Hematopoietic multipotent progenitor cell (in vitro differentiated cells): ENCODE data around the gene NCOA7. TPM values are rescaled to one million over a fixed set of nuclear protein-coding genes. Genes with fewer than 3 reads are reported as not detected.
"Not testable (repeated sequence)": the region's sequence is repeated elsewhere in the genome, so short reads cannot be mapped to it uniquely, and the experiment has no call there.

Experiments
- DNase-seq, 3 donors: peaks; one replicate each; pipeline ENCODE4 v3.0.0-alpha.2; 2011 to 2015; ENCODE audit warnings: low read depth in 2 of 3, low spot score in 2 of 3
- total RNA-seq: library from RNA; depleted of rRNA; stranded (reverse); fragments of >200 nt; gene quantifications from one replicate; pipeline ENCODE4 v1.2.3, GENCODE V29; 2012

The NCOA7 gene
- total RNA-seq, 1 donor: 105 TPM

DNA sequence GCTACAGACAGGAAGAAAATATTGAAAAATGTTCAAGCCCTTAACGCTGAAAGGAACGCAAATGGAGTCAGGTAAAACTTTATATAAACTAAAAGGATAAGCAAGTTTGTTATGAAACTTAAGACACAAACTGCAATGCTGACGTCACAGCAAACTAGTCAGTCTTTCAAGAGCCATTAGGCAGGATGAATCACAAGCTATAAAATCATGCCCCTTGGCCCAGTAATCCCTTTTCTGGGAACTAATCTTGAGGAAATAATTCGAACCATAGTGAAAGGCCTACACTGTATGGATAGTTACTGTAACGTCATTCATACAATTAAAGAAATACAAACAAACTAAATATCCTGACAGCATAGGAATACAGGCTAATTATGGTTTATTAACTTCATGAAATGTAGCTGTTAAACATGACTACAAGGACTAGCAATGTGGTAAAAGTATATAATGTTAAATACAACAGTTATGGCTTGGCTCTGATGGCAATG is 123.1 kb downstream of the NCOA7 start:
- DNase-seq: no peak

DNA sequence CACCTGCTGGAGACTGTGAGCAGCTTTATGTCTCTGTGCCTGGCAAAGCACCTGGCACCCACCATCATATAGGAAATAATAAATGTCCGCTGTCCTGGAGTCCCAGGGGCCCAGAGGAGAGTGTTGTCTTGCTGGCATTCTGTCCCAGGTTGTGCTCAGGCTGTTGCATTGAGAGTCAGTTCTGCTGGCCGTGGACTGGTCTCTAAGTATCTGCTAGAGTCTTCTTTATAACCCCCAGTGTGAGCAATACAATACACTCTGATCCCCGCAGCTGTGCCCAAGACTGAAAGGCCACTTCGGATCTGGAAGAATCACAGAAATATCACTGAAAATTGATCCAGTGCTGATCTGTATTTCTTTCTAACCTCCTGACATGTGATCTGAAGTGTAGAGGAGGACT is 127.5 kb downstream of the NCOA7 start:
- no peak for DNase-seq

DNA sequence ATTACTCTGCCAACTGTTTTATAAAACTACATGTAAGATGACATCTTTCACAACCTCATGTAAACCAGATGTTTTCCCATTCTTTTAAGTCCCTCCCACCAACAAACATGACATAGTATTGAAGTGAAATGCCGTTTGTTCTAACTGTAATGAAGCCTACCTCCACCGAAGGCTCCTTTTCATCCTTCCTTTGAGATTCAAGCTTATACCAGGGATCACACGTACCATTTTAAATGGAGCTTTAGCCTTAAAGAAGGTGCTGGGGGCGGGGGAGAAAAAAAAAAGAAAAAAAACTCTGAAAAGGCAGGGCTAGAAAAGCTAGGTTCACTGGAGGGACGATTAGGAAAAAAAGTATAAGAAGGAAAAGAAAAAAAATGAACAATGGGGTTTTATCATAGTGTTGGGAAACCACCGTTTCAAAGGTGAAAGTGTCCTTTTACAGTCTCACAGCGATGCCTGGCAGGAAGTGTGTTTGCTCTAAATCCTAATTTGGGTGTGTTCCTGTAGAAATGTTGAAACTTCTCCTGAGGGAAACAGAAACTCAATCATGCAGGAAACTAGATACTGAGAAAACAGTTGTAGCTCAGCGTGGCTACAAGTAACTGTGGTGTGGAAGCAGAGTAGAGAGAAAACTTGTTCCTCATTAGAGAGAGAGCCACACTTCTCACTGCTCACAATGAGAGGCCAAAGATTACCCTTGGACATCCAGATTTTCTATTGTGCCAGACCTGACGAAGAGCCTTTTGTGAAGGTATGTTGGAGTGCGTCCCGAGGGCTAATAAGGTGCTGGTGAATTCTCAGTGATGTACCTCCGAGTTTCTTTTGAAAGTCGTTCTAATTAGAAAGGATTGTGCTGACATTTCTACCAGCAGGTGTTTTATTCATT is 128.2 kb downstream of the NCOA7 start:
- peak; percentile 19 to 95 (median 85) for DNase-seq

DNA sequence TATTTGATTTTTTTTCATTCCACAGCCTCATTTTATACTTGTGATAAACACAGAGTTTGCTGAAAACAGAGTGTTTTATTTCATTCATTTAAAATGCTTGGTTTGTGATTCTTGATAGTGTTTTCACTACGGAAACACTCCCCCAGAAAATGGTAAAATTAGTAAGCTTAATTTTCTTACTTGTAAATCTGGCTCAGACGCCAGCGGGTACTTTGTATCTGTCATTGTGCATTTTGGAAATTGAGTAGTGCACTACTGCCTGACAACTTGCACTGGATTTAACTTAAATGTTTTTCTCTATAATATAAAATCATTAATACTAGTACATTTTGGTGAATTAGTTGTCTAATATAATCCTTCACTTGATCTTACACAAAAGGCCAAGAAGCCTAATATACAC is 128.9 kb downstream of the NCOA7 start:
- no peak for DNase-seq

DNA sequence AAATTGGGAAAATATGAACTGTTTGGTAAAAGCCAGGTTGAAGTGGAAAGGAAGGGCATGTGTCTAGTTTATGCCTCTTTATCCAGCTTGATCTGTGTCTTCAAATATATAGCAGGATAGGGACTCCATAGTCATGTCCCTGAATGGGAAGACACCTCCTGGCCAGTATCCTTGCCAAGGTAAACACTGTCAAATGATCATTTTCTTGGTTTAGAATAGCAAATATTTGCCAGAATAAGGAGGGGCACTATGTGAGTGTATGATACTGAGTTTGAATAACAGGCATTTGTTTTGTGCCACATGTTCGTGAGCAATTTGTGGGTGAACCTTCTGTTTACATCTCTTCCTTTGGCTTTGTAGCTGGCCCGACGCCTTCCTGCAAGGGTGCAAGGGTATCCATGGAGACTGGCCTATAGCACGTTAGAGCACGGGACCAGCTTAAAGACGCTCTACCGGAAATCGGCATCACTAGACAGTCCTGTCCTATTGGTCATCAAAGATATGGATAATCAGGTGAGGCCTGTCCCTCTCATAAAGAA is 131.6 kb downstream of the NCOA7 start:
- no peak for DNase-seq

DNA sequence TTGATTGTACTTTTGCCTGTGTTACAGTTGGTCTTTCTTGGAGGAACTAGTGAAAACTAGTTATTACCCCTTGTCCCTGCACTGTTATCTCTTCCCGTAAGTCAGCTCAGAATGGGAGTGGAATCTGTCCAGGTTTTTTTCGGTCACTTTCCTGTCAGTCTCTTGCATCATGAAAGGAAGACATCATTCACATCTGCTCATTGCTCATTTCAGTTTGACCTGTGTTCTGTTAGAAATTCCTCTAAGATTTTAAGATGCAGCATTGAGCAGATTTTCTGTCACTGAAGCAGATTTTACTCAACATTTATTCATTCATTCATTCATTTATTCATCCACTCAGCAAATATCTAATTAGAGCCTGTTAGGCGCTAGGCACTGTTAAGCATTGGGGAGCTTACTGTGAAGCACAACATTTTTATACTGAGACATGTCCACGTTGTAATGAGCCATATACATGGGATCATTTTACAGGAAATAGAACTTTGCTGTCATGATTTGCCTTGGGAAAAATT is 132.7 kb downstream of the NCOA7 start:
- DNase-seq: no peak

DNA sequence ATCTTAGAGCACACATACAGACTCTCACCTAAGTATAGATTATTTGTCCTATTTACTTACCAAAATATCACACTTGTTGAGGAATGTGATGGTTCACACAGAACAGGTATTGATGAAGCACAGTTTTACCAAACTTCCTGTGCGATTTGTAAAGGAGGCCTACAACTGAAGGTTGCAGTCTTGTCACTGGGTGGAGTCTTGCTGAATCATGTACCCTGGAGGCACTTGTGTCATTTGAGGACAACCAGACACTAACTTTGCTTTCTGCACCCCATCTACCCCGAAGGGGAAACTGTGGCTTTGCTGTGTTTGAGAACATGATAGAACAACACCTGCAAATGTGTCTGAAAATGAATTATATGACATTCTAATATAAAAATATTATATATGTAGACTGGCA is 133.4 kb downstream of the NCOA7 start:
- DNase-seq: peak in 1 of 3 donors; percentile 37

DNA sequence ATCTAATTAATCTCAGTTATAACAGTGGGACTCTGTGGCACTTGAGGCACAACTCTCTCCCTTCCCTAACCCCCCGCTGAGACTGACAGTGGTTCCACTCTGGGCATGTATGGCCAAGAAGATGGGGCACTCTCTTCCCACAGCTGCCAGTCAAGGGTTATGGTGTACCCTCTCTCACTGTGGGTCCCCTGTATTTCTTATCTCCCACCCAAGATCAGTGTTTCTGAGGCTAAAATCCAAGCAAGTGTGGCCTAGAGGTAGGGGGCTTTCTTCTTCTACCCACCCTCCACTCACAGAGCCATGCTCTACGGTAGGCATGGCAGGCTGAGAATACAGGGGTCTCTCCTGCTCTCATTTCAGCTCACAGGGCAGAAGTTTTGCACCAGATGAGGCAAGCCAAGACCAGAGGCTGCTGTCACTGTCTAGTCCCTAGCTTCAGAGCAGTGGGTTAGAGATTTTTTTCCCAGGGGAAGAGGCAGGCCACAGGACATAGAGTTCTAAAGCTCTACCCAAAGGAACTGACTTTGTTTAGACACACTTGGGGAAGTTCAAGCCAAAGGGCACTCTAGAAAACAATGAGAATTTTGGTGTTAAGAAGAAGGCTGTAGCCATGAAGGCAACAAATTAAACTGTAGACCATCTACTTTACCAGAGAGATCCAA is 134.1 kb downstream of the NCOA7 start:
- no peak for DNase-seq

DNA sequence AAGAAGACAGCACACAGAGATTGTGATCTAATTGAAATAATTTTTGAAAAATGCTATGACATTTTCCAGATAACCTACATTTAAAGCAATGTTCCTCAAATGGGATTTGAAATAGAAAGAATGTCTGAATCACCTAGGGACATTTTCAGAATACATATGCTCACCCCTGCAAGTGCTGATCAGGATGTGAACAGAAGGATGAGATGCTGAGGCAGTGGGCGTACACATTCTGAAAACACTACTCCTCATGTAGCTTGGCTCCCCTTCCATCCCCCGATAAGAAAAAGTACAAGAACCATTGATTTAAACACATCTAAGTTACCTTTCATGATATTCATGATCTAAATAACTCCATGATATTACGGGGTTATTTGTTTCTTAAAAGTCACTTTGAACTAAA is 136.0 kb downstream of the NCOA7 start:
- no peak for DNase-seq

DNA sequence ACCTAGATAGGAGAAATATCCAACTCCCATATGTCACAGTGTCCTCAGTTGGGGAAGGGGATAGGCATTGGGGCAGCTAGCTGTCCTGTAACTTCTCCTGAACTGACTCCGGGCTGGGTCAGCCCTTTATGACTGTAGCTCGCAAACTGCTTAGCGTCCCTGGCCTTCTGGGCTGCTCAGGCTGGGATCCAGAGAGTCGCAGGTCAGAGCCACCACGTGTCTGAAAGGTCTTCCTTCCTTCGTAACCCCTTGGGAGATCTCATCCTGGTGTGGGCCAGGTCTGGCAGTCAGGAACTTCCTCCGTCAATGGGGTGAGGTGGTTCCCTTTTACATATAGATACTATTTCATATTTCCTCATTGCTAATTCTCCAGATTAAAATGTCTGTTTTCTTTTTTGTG is 137.0 kb downstream of the NCOA7 start:
- DNase-seq: no peak

DNA sequence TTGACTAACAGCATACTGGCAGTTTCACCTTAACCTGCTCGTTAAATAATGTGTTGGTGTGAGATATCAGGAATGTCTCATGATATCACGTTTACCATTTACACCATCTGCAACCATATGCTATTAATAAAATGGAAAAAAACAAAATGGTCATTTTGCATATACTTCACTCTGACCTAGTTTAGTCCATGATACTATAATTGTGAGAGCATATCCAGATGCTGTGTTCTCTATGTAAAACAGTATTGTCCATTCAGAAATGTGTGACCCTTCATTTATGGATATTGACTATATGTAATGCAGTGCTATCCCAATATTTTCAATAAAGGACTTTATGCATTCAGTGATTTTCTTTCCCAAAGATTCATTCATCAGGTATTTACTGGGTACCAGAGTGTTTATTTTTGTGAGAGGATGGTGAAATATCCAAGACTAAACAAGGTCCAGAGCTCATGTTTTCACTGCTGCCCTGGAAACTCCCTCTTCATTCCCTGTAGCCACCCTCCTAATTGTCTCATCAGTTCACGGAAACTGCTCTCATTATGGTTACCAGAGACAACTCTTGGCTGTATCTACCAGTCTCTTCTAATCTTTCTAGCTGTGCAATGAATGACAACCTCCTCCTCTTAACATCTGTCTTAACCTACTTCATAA is 140.1 kb downstream of the NCOA7 start:
- DNase-seq: no peak

DNA sequence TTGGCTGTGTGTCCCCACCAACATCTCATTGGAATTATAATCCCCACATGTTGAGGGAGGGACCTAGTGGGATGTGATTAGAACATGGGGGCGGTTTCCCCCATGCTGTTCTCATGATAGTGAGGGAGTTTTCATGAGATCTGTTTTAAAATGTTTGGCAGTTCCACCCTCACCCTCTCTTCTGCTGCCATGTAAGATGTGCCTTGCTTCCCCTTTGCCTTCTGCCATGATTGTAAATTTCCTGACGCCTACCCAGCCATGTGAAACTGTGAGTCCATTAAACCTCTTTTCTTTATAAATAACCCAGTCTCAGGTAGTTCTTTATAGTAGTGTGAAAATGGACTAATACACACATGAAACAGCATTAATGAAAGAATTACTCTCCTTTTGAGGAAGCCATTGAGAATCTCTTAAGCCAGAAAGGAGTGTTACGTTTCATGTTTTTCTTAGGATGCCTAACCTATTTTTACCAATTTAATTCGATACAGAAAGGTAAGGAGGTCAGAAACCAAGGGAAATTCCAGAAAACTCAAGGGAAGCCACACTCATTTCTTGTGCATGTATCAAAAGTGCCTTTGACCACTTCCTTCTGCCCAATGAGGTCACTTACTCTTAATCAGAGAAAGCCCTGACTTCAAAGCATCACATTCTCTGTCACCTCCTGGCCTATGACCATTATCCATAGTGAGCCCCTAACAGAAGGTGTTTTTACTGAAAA is 141.1 kb downstream of the NCOA7 start:
- DNase-seq: no peak

DNA sequence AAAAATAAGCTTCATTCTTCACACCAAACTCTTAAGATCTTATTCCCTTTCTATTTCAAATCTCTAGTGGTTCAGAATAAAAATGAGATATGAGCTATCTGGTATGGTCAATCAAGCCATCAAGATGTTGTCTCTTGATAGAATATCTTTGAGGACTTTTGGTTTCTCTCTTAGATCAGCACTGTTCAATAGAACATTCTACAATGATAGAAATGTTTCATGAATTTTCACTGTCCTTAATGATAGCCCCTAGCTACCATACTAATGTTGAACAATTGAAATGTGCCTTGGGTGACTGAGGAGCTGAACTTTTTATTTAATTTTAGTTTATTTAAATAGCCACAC is 141.7 kb downstream of the NCOA7 start:
- DNase-seq: no peak

DNA sequence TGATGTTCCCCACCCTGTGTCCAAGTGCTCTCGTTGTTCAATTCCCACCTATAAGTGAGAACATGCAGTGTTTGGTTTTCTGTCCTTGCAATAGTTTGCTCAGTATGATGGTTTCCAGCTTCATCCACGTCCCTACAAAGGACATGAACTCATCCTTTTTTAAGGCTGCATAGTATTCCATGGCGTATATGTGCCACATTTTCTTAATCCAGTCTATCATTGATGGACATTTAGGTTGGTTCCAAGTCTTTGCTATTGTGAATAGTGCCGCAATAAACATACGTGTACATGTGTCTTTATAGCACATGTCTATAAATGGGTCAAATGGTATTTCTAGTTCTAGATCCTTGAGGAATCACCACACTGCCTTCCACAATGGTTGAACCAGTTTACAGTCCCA is 144.8 kb downstream of the NCOA7 start:
- not testable (repeated sequence) for DNase-seq

DNA sequence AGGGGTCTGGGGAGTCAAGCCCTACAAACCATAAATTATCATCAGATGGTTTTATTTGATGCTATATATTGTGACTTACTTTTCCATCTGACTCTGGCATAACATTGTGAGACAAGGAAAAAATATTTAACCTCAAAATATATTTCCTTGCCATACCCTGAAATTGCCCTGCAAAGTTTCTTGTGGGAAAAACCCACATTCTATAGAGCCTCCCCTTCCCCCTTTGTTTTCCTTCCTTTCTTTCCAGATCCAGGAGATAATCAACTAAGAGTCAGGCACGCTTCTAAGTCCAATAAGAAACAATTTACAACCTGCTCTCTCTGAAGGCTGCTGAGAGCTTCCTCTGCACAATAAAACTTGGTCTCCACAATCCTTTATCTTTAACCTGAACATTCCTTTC is 148.3 kb downstream of the NCOA7 start:
- DNase-seq: no peak

DNA sequence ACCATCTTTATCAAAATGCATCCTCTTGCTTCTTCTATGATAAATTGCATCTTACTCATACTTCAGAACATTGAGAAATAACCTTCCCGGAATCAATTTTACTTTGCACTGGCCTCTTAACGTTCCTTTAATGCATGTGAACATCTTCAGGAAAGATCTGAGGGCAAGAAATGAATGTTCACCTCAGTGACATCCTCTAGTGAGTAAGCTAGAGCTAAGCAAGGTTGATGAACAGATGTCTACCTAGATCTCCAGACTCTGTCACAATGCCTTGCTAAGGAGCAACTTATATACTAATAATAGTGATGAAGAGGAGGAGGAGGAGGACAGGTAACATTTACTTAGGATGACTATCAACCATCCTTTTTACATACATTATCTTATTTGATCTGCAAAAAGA is 149.0 kb downstream of the NCOA7 start:
- no peak for DNase-seq

DNA sequence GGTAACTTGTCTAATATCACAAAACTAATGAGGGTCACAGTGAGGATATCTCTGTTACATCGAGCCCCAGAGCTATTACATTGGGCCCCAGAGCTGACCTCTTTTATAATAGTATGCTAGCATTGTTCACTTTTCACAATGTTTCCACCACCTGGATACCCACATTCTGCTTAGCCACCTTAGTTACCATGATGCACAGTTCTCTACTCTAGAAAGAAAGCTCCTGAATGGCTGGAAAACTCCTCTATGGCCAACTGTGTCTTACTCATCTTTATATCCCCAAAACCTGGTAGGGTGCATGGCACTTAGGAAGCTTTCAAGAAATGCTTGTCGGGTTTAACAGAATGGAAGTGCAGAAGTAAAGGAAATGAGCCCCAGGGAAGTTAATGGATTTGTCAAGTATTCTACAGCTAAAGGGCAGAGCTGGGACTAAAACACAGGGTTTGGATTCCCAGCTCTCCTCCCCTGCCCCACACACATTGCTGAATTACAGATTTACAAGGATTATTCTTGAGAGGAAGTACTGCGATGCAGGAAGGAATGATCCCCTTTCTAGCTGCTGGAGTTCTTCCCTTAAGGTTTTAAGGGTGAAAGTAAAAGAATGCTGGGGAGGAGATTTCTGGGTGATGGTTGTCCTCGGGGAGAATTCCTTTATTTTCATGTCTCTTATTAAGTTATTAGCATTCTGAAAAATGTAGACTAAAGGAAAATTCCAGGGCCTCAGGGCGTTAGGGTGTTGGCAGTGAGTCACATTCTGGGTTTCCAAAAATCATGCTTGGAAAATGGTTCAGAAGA is 149.7 kb downstream of the NCOA7 start:
- DNase-seq: no peak

DNA sequence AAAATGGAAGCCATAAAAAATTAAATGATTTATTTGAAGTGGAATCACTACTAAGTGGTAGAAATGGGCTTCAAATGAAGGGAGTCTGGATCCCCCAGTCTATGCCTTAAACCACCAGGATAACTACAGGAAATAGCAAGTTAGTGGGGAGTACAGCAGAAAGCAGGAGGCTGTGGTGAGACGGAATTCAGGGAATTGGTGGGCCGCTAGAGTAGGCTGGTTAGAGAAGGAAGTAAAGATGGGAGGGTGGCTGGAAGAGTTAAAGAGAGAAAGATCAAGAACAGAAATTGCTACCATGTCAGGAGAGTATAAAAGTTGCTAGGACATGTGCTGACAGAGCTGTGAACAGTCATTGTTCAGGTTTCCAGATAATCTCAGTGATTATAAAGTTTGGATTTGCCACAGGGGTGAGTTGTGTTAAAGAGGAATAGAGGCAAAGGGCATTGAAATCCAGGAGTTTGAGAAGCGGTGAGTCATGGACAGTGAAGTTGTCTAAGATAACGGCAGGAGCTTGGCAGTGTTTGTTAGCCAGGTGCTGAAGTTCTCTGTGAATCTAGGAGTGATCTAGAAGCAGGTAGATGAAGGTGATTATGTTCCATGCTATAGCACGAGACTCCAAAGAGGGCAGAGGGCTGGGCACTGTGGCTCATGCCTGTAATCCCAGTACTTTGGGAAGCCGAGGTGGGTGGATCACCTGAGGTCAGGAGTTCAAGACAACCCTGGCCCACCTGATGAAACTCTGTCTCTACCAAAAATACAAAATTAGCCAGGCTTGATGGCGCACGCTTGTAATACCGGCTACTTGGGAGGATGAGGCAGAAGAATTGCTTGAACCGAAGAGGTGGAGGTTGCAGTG is 152.1 kb downstream of the NCOA7 start:
- no peak for DNase-seq
